GM21529 (cell line): Measurements from ENCODE around the gene SEPTIN3.

Experiments used
- ATAC-seq: cut with Tn5 transposase; IDR thresholded peaks from one replicate; pipeline ENCODE4 v1.9.1; 2021; ENCODE audit not compliant: unreplicated experiment

The SEPTIN3 gene

DNA sequence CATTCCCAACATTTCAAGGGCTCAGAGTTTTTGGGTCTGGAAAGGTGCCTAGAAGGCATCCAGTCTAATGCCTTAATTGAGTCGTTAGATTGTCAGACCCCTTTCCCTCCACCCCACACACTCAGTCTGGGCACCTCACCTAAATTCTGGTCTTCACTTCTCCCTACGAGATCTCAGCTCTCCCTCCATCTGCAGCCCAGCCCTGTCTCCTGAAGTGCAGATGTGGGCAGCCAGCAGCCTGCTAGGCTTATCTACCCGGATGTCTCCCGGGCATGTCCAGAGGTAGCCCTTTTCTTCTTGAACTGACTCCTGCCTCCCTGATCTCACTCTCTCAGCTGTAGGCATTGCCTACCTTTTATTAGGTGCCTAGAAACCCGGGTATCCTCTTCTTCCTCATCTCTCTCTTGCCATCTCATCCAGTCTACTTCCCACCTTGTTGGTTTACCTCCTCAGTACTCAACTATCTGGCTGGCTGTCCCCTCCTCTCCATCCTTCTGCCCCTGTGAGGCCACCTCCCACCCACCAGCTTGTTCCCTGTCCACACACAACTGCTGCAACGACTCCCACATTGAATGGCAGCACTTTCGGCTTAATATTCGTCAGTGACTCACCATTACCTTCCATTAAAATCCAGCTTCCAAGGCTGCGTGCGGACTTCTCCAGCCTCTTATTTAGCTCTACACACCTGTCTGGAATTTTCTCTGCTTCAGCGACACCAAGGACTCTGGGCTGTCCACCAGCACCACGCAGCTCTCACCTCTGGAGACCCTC lies 6.2 kb downstream of the SEPTIN3 start:
- no peak for ATAC-seq

GRCh38 chr22:41976070-41976901 lies 7.0 kb downstream of the SEPTIN3 start:
- no peak for ATAC-seq

- no peak for ATAC-seq
These were observed 7.8 kb downstream of the SEPTIN3 start for GRCh38 chr22:41976961-41977566.

DNA sequence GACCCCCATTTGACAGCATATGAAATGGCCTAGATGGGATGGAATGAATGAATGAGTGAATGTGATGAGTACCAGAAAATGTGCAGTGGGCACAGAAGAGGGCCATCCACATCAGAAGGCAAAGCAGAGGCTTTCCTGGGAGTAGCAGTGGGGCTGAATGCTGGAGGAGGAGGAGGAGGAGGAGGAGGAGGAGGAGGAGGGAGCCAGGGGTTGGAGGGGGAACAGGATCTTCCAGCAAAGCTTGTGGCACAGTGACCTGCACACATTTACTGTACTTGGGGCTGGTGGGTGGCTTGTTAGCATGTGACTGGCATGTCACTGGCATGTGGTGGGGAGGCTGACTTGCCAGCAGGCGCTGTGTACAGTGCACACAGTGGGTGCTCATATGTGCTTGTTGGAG lies 9.5 kb downstream of the SEPTIN3 start:
- no peak for ATAC-seq

GRCh38 chr22:41979423-41980250 lies 10.4 kb downstream of the SEPTIN3 start:
- ATAC-seq, result no peak

DNA sequence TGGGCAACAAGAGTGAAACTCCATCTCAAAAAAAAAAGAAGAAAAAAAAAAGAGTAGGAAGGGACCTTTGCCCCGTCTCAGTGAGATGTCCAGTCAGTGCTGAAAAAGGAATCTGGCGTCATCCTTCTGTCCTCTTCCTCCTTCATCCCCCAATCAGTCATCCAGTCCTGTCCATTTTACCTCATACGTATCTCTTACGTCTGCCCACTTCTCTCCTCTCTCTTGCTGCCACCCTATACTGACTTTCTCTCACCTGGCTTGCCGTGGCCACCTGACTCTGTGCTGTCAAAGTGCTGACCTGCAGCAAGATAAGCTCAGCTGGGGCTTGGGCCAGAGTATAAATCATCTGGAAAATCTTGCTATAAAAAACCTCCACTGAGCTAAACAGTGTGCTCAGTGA lies 13.6 kb downstream of the SEPTIN3 start:
- ATAC-seq, result no peak

GRCh38 chr22:41983513-41984405 lies 14.5 kb downstream of the SEPTIN3 start:
- ATAC-seq, result no peak

DNA sequence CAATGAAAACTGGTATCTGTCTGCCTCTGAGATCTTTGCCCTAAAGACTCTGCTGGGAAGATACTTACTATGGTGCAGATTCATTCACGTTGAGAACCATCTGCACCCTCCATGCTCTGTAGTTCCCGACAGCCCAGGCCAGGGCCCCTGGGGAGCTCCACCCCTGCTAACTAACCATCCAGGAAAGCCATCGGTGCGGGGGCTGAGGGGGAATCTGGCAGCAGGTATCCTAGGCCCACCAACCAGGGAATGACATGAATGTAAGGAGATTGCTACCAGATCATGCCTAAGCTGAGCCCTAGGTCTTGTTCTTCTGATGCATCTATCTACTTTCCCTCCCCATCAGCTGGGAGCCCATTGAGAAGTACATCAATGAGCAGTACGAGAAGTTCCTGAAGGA lies 18.0 kb downstream of the SEPTIN3 start:
- no peak for ATAC-seq

GRCh38 chr22:41989246-41989645 lies 20.0 kb downstream of the SEPTIN3 start:
- no peak for ATAC-seq

- ATAC-seq, result no peak
These were observed 21.9 kb downstream of the SEPTIN3 start for GRCh38 chr22:41991111-41991510.

DNA sequence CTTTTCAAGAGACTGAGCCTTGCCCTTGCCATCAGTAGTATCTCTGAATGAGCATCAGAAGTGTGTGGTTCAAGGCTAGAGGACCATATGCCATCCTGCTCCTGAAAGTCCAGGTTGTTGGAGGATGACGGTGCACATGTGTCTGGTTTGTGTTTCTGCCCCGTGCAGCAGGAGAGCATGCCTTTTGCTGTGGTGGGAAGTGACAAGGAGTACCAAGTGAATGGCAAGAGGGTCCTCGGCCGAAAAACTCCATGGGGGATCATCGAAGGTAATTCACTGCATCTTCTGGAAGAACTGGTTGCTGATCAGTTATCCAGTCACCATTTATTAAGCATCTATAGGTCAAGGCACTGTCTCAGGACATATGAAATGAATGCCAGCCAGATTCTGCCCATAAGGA lies 23.3 kb downstream of the SEPTIN3 start:
- no peak for ATAC-seq

- no peak for ATAC-seq
These were observed 26.0 kb downstream of the SEPTIN3 start for GRCh38 chr22:41995211-41995610.

DNA sequence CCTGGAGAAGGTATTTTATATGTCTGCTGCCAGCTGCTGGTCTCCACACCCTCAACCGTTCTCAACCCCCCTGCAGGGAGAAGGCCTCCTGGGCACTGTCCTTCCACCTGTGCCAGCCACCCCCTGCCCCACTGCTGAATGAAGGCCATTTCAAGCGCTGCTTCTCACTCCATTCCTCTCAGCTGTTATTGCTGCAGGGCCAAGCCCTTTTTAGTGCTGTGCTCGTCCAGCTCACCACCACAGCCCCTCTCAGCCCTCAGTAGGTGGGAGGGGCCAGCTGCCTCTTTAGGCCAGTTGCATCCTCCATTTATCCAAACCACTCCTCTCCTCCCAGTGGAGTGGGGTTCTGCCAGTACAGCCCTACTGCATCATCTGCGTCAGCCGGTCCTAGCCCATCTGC lies 27.6 kb downstream of the SEPTIN3 start:
- no peak for ATAC-seq

GRCh38 chr22:41998361-41999261 lies 29.4 kb downstream of the SEPTIN3 start, which contains the start of gene WBP2NL:
Gene WBP2NL, plus strand, starts transcription at chr22:41998788. Its CDS starts 31 bp downstream, at chr22:41998819.
- no peak for ATAC-seq

- no peak for ATAC-seq
These were observed 31.2 kb downstream of the SEPTIN3 start for GRCh38 chr22:42000466-42000865.

GRCh38 chr22:42001121-42001520 lies 31.9 kb downstream of the SEPTIN3 start:
- no peak for ATAC-seq

DNA sequence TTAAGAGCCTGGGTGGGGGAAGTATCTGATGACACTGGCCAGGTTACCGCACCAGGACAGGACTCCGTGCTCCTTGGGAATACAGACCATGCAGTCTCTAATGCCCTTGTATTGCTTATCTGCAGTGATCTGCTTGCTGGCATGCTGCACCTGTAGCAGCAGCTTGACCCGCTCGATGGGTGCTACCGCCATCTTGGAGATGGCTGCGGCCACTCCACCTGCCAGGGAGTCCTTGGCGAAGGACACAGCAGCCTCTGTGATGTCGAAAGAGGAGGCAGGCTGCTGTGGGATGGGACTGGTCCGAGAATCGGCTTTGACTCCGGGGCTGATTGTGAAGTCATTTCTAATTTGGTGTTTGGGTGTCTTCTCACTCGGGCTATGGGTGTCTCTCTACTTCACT lies 32.5 kb downstream of the SEPTIN3 start:
- ATAC-seq, result no peak

DNA sequence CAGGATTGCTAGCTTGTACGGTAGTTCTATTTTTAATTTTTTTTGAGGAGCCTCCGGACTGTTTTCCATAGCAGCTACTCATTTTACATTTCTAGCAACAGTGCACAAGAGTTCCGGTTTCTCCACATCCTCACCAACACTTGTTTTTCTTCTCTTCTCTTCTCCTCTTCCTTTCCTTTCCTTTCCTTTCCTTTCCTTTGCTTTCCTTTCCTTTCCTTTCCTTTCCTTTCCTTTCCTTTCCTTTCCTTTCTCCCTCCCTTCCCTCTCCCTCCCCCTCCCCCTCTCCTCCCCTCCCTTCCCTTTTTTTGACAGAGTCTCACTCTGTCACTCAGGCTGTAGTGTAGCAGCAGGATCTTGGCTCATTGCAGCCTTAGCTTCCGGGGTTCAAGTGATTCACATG lies 38.7 kb downstream of the SEPTIN3 start:
- no peak for ATAC-seq

DNA sequence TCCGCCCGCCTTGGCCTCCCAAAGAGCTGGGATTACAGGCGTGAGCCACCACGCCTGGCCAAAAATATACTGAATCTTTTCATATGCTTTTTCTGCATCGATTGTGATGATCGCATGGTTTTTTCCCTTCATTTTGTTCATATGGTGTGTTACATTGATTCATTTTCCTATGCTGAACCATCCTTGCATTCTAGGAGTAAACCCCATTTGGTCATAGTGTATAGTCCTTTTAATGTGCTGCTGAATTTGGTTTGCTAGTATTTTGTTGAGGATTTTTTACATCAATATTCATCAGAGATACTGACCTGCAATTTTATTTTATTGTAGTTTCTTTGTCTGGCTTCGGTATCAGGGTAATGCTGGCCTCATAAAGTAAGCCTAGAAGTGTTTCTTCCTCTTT lies 41.5 kb downstream of the SEPTIN3 start:
- ATAC-seq, result no peak
